GM23248 (cell line): ENCODE data around the gene SMYD3. TPM values are rescaled to one million over a fixed set of nuclear protein-coding genes. Genes with fewer than 3 reads are reported as not detected.

ENCODE experiments used
- DNase-seq: peaks from one replicate; pipeline ENCODE4 v3.0.0-alpha.2; 2015
- H2AFZ ChIP-seq: fragments of 200-600 bp; sonication (generic); 2 replicates; pipeline ENCODE4 v1.6.1; 2016; ENCODE audit warnings: antibody characterized with exemption
- H3F3A ChIP-seq: fragments of 200-600 bp; sonication (generic); 2 replicates; pipeline ENCODE4 v1.6.1; 2016; ENCODE audit warnings: mild to moderate bottlenecking, antibody characterized with exemption, mixed run types; ENCODE audit not compliant: insufficient read depth
- H3K27ac ChIP-seq: fragments of 200-600 bp; sonication (generic); 2 replicates; pipeline ENCODE4 v1.5.1; 2016; ENCODE audit warnings: mild to moderate bottlenecking
- H3K27me3 ChIP-seq: fragments of 200-600 bp; sonication (generic); replicated peaks from 2 replicates; pipeline ENCODE4 v1.6.1; 2016; ENCODE audit warnings: mild to moderate bottlenecking; ENCODE audit not compliant: insufficient read depth
- H3K36me3 ChIP-seq: fragments of 200-600 bp; sonication (generic); 2 replicates; pipeline ENCODE4 v1.6.1; 2016; ENCODE audit warnings: low read depth, mild to moderate bottlenecking
- H3K4me1 ChIP-seq: fragments of 200-600 bp; sonication (generic); 2 replicates; pipeline ENCODE4 v1.6.1; 2016; ENCODE audit warnings: mild to moderate bottlenecking; ENCODE audit not compliant: insufficient read depth
- H3K4me2 ChIP-seq: fragments of 200-600 bp; sonication (generic); one replicate; pipeline ENCODE4 v1.6.1; 2016; ENCODE audit warnings: mild to moderate bottlenecking; ENCODE audit not compliant: unreplicated experiment
- H3K4me3 ChIP-seq: fragments of 200-600 bp; sonication (generic); 2 replicates; pipeline ENCODE4 v1.5.1; 2016; ENCODE audit warnings: mild to moderate bottlenecking
- H3K79me2 ChIP-seq: fragments of 200-600 bp; sonication (generic); 2 replicates; pipeline ENCODE4 v1.6.1; 2016; ENCODE audit warnings: mild to moderate bottlenecking; ENCODE audit not compliant: insufficient read depth
- H3K9ac ChIP-seq: fragments of 200-600 bp; sonication (generic); 2 replicates; pipeline ENCODE4 v1.6.1; 2016; ENCODE audit warnings: mild to moderate bottlenecking
- H3K9me2 ChIP-seq: fragments of 200-600 bp; sonication (generic); 2 replicates; pipeline ENCODE4 v1.6.1; 2016; ENCODE audit warnings: mixed run types, mild to moderate bottlenecking, moderate library complexity; ENCODE audit not compliant: insufficient read depth
- H3K9me3 ChIP-seq: fragments of 200-600 bp; sonication (generic); one replicate; pipeline ENCODE4 v1.6.1; 2017; ENCODE audit warnings: low read depth
- H4K20me1 ChIP-seq: fragments of 200-600 bp; sonication (generic); 2 replicates; pipeline ENCODE4 v1.6.0; 2016; ENCODE audit not compliant: insufficient read depth
- EZH2 ChIP-seq: fragments of 200-600 bp; sonication (generic); IDR thresholded peaks from 2 replicates; pipeline ENCODE4 v1.6.1; 2018; ENCODE audit warnings: antibody characterized with exemption, mild to moderate bottlenecking; ENCODE audit not compliant: insufficient read depth, poor library complexity, severe bottlenecking
- EZH2phosphoT487 ChIP-seq: fragments of 200-600 bp; sonication (generic); IDR thresholded peaks from 2 replicates; pipeline ENCODE4 v1.6.1; 2018; ENCODE audit warnings: antibody characterized with exemption, moderate library complexity, mild to moderate bottlenecking, low read depth; ENCODE audit not compliant: insufficient read depth
- WGBS, 2 experiments: methylation state at CpG; one replicate each; pipeline ENCODE4 v1.1.6; 2015 to 2017; ENCODE audit warnings: low lambda C conversion rate in 2 of 2, low coverage in 1 of 2; ENCODE audit errors: missing lambda C conversion rate in 2 of 2; 5-methylcytosine and 5-hydroxymethylcytosine counted together
- in situ Hi-C: fragments of 300-500 bp; cut with MboI; formaldehyde crosslinking; loops from 2 replicates; pipeline ENCODE4 v1.15.0; 2020
- polyA plus RNA-seq: library from polyadenylated mRNA; unstranded; fragments of >200 nt; fragmentation: Nextera tagmentation; extraction: Ambion mirVana; gene quantifications from 2 replicates; pipeline ENCODE4 v1.2.1, GENCODE V29; 2016
- total RNA-seq: library from RNA; depleted of rRNA; stranded (reverse); fragments of >200 nt; shearing (Covaris generic); gene quantifications from 2 replicates; pipeline ENCODE4 v1.2.3, GENCODE V29; 2014

Gene SMYD3
- total and polyA plus RNA-seq, 2 experiments from 2014 or later, result 32.1 to 44.8 TPM

DNA sequence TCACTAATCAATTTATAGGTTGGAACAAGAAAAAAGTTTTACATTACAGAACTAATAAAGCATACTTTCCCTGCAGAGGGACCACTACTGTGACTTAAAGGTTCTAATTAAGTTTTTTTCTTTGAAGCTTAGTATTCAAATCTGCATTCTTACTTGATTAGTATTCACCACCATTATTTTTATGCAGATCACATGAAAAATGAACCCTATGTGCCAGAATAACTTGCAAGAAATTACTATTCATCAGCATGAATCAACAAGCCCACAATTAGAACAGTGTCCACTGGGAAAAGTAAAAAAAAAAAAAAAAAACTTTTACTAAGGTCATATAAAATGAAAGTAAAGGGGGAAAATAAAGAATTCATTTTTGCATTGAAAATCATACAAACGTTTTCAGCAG is 90.8 kb downstream of the SMYD3 start:
- Histone ChIP-seq H3K36me3 (no peaks in the 10 kb centered on the region), H3K27me3 (no peaks in the 10 kb centered on the region), H3K9ac (no peak overlapping the region), H3K4me2 (peak overlapping the region; percentile 21), H3K27ac (no peak overlapping the region), H3K4me1 (peaks cover 28% of the 10 kb centered on the region), H3K9me3 (no peaks in the 10 kb centered on the region), H3K4me3 (peak overlapping the region; percentile 27; the same call in 1 of the 2 replicates), H4K20me1 (no peaks in the 10 kb centered on the region), H3K9me2 (no peaks in the 10 kb centered on the region), H3K79me2 (no peaks in the 10 kb centered on the region), H2AFZ (no peak overlapping the region), H3F3A (peaks cover 23% of the 10 kb centered on the region; the same call in 1 of the 2 replicates)
- 35 to 47% methylated on average over 1 of the region's 1 CpG for WGBS, 2 experiments
- in situ Hi-C loops, result no loop called here
- DNase-seq, result peak; percentile 32
- no peak for TF ChIP-seq EZH2
- TF ChIP-seq EZH2phosphoT487, result no peak

DNA sequence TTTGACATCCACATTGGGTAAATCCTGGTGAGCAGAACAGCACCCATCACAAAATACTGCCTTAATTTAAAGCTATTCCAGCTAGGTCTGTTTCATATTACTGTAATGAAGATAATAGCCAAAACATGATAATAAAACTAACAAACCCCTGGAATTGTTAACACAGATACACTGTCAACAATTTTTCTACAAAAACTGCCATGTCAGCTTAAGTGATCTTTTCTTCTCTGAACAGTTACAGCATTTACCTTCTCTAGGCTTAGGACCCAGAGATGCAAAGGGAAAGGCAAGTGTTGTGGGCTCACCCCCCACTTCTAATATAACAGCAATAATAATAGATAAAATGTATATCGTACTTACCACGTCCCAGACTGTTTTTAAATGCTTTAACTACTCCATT is 92.1 kb downstream of the SMYD3 start:
- Histone ChIP-seq H3K4me1 (peaks cover 20% of the 10 kb centered on the region), H3K4me3 (no peak overlapping the region), H2AFZ (no peak overlapping the region), H3K9me3 (no peaks in the 10 kb centered on the region), H3K27me3 (no peaks in the 10 kb centered on the region), H3K9me2 (no peaks in the 10 kb centered on the region), H3K36me3 (no peaks in the 10 kb centered on the region), H3F3A (peaks cover 23% of the 10 kb centered on the region; the same call in 1 of the 2 replicates), H3K27ac (no peak overlapping the region), H3K9ac (no peak overlapping the region), H3K79me2 (no peaks in the 10 kb centered on the region), H3K4me2 (no peak overlapping the region), H4K20me1 (no peaks in the 10 kb centered on the region)
- DNase-seq, result no peak
- 97 to 100% methylated on average over 2 of the region's 2 CpGs for WGBS, 2 experiments
- in situ Hi-C loops, result no loop called here
- TF ChIP-seq EZH2, result no peak

DNA sequence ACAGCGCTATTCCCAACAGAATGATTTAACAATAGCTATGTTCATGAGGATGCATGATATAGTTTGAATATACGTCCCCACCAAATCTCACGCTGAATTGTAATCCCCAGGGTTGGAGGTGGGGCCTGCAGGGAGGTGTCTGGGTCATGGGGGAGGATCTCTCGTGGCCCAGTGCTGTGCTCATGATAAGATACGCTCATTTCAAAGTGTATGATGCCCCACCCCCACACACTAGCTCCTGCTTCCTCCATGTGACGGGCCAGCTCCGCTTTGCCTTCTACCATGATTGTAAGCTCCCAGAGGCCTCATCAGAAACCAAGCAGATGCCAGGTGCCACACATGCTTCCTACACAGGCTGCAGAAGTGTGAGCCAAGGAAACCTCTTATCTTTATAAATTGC is 93.6 kb downstream of the SMYD3 start:
- Histone ChIP-seq H3F3A (peaks cover 23% of the 10 kb centered on the region; the same call in 1 of the 2 replicates), H4K20me1 (no peaks in the 10 kb centered on the region), H3K4me3 (no peak overlapping the region), H3K27me3 (no peaks in the 10 kb centered on the region), H3K79me2 (no peaks in the 10 kb centered on the region), H3K27ac (no peak overlapping the region), H3K9me3 (no peaks in the 10 kb centered on the region), H3K4me2 (no peak overlapping the region), H3K9ac (no peak overlapping the region), H2AFZ (no peak overlapping the region), H3K9me2 (no peaks in the 10 kb centered on the region), H3K4me1 (peaks cover 20% of the 10 kb centered on the region), H3K36me3 (no peaks in the 10 kb centered on the region)
- no peak for TF ChIP-seq EZH2
- no peak for TF ChIP-seq EZH2phosphoT487
- DNase-seq, result no peak
- in situ Hi-C loops, result no loop called here
- 93 to 99% methylated on average over 7 of the region's 7 CpGs for WGBS, 2 experiments

DNA sequence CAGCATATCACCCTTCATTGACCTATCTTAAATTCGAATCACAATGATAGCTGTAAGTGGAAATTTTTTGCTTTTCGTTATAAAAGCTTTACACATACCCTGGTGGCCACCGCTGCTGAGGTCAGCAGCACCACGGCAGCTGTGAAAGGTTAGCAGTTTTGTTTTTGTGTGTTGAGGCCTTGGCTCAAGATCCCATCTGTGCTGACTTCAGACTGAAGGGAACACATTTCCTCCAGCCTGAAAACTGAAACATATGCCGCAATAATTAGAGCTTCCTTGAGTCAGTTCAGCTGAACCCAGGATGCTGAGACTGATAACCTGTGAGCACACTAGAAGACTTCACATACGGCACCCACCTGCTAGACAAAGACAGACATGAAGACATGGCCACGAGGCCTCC is 103.0 kb downstream of the SMYD3 start:
- no peaks in the 10 kb centered on the region for H3K4me1 ChIP-seq
- WGBS, 2 experiments, result 25 to 30% methylated on average over 7 of the region's 7 CpGs
- DNase-seq, result peak; percentile 36

More for the DNA sequence above, 103.0 kb downstream of the SMYD3 start:
- Histone ChIP-seq H3K9me3 (no peaks in the 10 kb centered on the region), H2AFZ (no peak overlapping the region), H3F3A (peaks cover 4% of the 10 kb centered on the region; the same call in 1 of the 2 replicates), H3K9ac (no peak overlapping the region), H3K27me3 (no peaks in the 10 kb centered on the region), H3K4me3 (no peak overlapping the region), H3K9me2 (no peaks in the 10 kb centered on the region), H3K27ac (no peak overlapping the region), H3K79me2 (0 out of 2 replicates have a peak, but pooled peaks cover 11% of the 10 kb centered on the region), H3K4me2 (no peak overlapping the region), H3K36me3 (no peaks in the 10 kb centered on the region), H4K20me1 (no peaks in the 10 kb centered on the region)
- in situ Hi-C loops, result no loop called here
- no peak for TF ChIP-seq EZH2phosphoT487
- no peak for TF ChIP-seq EZH2
